Neural cell (in vitro differentiated cells): ENCODE measurements around the gene NOC4L. TPM values are rescaled to one million over a fixed set of nuclear protein-coding genes. Genes with fewer than 3 reads are reported as not detected.

Source experiments
- H2AFZ ChIP-seq: fragments of 200-600, 300-800 bp; sonication (generic), shearing (Covaris generic); 2 replicates; pipeline ENCODE4 v1.6.0; 2014; ENCODE audit warnings: low read depth, mild to moderate bottlenecking, antibody characterized with exemption, low read length, moderate library complexity
- H3F3A ChIP-seq: fragments of 200-600 bp; shearing (Covaris generic); 2 replicates; pipeline ENCODE4 v1.6.1; 2016; ENCODE audit warnings: mild to moderate bottlenecking, moderate library complexity, mixed read lengths, antibody characterized with exemption, low read length; ENCODE audit not compliant: insufficient read depth, poor library complexity, severe bottlenecking
- H3K27ac ChIP-seq: fragments of 200-600, 300-800 bp; sonication (generic), shearing (Covaris generic); 2 replicates; pipeline ENCODE4 v1.5.1; 2014; ENCODE audit warnings: mild to moderate bottlenecking, low read length, moderate library complexity
- H3K27me3 ChIP-seq: fragments of 300-800, 200-600 bp; sonication (generic), shearing (Covaris generic); 2 replicates; pipeline ENCODE4 v1.6.0; 2014; ENCODE audit warnings: mild to moderate bottlenecking, low read depth, low read length, moderate library complexity; ENCODE audit not compliant: insufficient read depth
- H3K36me3 ChIP-seq: fragments of 300-800, 200-600 bp; sonication (generic), shearing (Covaris generic); 2 replicates; pipeline ENCODE4 v1.5.1; 2014; ENCODE audit warnings: mild to moderate bottlenecking, antibody characterized with exemption, low read length, moderate library complexity; ENCODE audit not compliant: insufficient read depth
- H3K4me2 ChIP-seq: fragments of 300-800, 200-600 bp; sonication (generic), shearing (Covaris generic); 2 replicates; pipeline ENCODE4 v1.6.0; 2014; ENCODE audit warnings: mild to moderate bottlenecking, low read length
- H3K4me3 ChIP-seq: fragments of 300-800, 200-600 bp; sonication (generic), shearing (Covaris generic); 2 replicates; pipeline ENCODE4 v1.5.1; 2014; ENCODE audit warnings: mild to moderate bottlenecking, low read length, moderate library complexity
- H3K79me2 ChIP-seq: fragments of 200-600 bp; shearing (Covaris generic); replicated peaks from 2 replicates; pipeline ENCODE4 v1.6.0; 2014; ENCODE audit warnings: mild to moderate bottlenecking, low read length, moderate library complexity; ENCODE audit not compliant: insufficient read depth
- H3K9ac ChIP-seq: fragments of 300-800, 200-600 bp; sonication (generic), shearing (Covaris generic); 2 replicates; pipeline ENCODE4 v1.6.1; 2016; ENCODE audit warnings: mild to moderate bottlenecking, low read length, mixed read lengths
- H3K9me2 ChIP-seq: fragments of 200-600 bp; shearing (Covaris generic); 2 replicates; pipeline ENCODE4 v1.6.1; 2016; ENCODE audit warnings: mild to moderate bottlenecking, low read length, mixed read lengths; ENCODE audit not compliant: insufficient read depth
- H3K9me3 ChIP-seq: fragments of 200-600, 300-800 bp; sonication (generic), shearing (Covaris generic); 2 replicates; pipeline ENCODE4 v1.6.1; 2016; ENCODE audit warnings: mild to moderate bottlenecking, mixed run types, low read length, moderate library complexity, mixed read lengths
- H4K20me1 ChIP-seq: fragments of 200-600 bp; shearing (Covaris generic); 2 replicates; pipeline ENCODE4 v1.6.1; 2016; ENCODE audit warnings: mild to moderate bottlenecking, mixed run types; ENCODE audit not compliant: insufficient read depth
- EP300 ChIP-seq: fragments of 450-650 bp; conservative IDR thresholded peaks from 2 replicates; pipeline ENCODE4 v1.6.1; 2014; ENCODE audit warnings: antibody characterized with exemption, mild to moderate bottlenecking, moderate library complexity; ENCODE audit not compliant: poor library complexity, severe bottlenecking
- EZH2 ChIP-seq: fragments of 200-600, 300-800 bp; shearing (Covaris generic), sonication (generic); IDR thresholded peaks from 2 replicates; pipeline ENCODE4 v1.6.1; 2014; ENCODE audit warnings: antibody characterized with exemption, low read length, borderline replicate concordance, mild to moderate bottlenecking; ENCODE audit not compliant: insufficient read depth, poor library complexity, severe bottlenecking
- MXI1 ChIP-seq: fragments of 450-650 bp; conservative IDR thresholded peaks from 2 replicates; pipeline ENCODE4 v1.6.1; 2014; ENCODE audit warnings: antibody characterized with exemption, mild to moderate bottlenecking; ENCODE audit not compliant: poor library complexity, severe bottlenecking
- POLR2AphosphoS5 ChIP-seq: IDR thresholded peaks from 2 replicates; pipeline ENCODE4 v1.6.1; 2012
- RAD21 ChIP-seq: fragments of 450-650 bp; conservative IDR thresholded peaks from 2 replicates; pipeline ENCODE4 v1.6.1; 2014; ENCODE audit warnings: antibody characterized with exemption, mild to moderate bottlenecking, moderate library complexity
- SMC3 ChIP-seq: fragments of 450-650 bp; conservative IDR thresholded peaks from 2 replicates; pipeline ENCODE4 v1.6.1; 2014; ENCODE audit warnings: antibody characterized with exemption, mild to moderate bottlenecking, moderate library complexity; ENCODE audit not compliant: poor library complexity
- TAF1 ChIP-seq: IDR thresholded peaks from 2 replicates; pipeline ENCODE4 v1.6.1; 2012; ENCODE audit warnings: low read depth
- polyA plus RNA-seq: library from polyadenylated mRNA; depleted of rRNA; stranded (reverse); fragments of >200 nt; gene quantifications from 2 replicates; pipeline ENCODE4 v1.2.3, GENCODE V29; 2014
- TF ChIP-seq, protein P1 (sequence below): IDR thresholded peaks from 2 replicates; pipeline ENCODE4 v1.6.1; 2012; ENCODE audit warnings: borderline replicate concordance
- TF ChIP-seq, protein P2 (sequence below): fragments of 450-650 bp; IDR thresholded peaks from 2 replicates; pipeline ENCODE4 v1.5.1; 2014; ENCODE audit warnings: antibody characterized with exemption, mild to moderate bottlenecking, moderate library complexity; ENCODE audit not compliant: poor library complexity, severe bottlenecking

NOC4L gene
- polyA plus RNA-seq, 1 donor from 2014 or later, result 26.9 TPM

DNA sequence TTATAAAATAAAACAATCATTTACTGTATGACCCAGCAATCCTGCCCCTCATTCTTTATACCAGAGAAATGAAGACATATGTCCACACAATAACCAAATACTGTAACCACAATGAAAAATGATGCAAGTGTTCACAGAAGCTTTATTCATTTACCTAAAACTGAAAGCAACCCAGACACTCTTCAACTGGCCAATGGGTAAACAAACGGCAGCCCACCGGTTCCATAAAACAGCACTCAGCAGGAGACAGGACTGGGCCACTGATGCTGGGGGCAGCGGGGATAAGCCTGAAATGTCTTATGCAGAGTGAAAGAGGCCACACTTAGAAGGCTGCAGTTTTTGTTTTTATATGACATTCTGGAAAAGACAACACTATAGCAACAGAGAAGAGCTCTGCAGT lies 15.2 kb upstream of the NOC4L start:
- no peak for TF ChIP-seq EZH2
- TF ChIP-seq SMC3, result no peak
- TF ChIP-seq MXI1, result no peak
- TF ChIP-seq POLR2AphosphoS5, result no peak
- TF ChIP-seq, protein P1, sequence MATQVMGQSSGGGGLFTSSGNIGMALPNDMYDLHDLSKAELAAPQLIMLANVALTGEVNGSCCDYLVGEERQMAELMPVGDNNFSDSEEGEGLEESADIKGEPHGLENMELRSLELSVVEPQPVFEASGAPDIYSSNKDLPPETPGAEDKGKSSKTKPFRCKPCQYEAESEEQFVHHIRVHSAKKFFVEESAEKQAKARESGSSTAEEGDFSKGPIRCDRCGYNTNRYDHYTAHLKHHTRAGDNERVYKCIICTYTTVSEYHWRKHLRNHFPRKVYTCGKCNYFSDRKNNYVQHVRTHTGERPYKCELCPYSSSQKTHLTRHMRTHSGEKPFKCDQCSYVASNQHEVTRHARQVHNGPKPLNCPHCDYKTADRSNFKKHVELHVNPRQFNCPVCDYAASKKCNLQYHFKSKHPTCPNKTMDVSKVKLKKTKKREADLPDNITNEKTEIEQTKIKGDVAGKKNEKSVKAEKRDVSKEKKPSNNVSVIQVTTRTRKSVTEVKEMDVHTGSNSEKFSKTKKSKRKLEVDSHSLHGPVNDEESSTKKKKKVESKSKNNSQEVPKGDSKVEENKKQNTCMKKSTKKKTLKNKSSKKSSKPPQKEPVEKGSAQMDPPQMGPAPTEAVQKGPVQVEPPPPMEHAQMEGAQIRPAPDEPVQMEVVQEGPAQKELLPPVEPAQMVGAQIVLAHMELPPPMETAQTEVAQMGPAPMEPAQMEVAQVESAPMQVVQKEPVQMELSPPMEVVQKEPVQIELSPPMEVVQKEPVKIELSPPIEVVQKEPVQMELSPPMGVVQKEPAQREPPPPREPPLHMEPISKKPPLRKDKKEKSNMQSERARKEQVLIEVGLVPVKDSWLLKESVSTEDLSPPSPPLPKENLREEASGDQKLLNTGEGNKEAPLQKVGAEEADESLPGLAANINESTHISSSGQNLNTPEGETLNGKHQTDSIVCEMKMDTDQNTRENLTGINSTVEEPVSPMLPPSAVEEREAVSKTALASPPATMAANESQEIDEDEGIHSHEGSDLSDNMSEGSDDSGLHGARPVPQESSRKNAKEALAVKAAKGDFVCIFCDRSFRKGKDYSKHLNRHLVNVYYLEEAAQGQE, result no peak
- TF ChIP-seq, protein P2, sequence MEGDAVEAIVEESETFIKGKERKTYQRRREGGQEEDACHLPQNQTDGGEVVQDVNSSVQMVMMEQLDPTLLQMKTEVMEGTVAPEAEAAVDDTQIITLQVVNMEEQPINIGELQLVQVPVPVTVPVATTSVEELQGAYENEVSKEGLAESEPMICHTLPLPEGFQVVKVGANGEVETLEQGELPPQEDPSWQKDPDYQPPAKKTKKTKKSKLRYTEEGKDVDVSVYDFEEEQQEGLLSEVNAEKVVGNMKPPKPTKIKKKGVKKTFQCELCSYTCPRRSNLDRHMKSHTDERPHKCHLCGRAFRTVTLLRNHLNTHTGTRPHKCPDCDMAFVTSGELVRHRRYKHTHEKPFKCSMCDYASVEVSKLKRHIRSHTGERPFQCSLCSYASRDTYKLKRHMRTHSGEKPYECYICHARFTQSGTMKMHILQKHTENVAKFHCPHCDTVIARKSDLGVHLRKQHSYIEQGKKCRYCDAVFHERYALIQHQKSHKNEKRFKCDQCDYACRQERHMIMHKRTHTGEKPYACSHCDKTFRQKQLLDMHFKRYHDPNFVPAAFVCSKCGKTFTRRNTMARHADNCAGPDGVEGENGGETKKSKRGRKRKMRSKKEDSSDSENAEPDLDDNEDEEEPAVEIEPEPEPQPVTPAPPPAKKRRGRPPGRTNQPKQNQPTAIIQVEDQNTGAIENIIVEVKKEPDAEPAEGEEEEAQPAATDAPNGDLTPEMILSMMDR, result no peak
- TF ChIP-seq RAD21, result no peak
- no peak for TF ChIP-seq TAF1
- no peak for TF ChIP-seq EP300
- Histone ChIP-seq H3K36me3 (peaks cover 14% of the 10 kb centered on the region), H3F3A (no peaks in the 10 kb centered on the region), H3K4me3 (no peak overlapping the region), H3K27me3 (no peaks in the 10 kb centered on the region), H2AFZ (no peak overlapping the region), H3K27ac (no peak overlapping the region), H3K9me3 (peaks cover 6% of the 10 kb centered on the region), H3K4me2 (no peak overlapping the region), H3K79me2 (no peaks in the 10 kb centered on the region), H3K9ac (no peak overlapping the region), H3K9me2 (no peaks in the 10 kb centered on the region), H4K20me1 (no peaks in the 10 kb centered on the region)

DNA sequence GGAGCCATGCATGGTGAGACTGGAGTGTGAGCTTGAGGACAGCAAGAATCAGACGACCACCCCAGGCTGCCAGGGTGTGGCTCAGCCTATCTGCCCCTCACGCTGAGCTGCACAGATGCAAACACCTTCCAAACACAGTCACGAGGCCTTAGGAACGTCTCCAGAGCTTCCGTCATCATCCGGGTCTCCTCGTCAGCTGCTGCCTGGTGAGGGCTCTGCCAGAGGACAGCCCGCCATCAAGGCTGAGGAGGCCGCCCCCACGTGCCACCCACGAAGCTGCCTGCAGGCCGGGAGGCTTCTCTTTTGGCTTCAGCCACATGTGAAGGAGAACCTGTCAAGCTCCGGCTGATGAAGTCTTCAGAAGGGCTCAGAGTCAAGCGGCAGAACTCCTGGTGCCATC lies 13.6 kb upstream of the NOC4L start:
- Histone ChIP-seq H2AFZ (no peak overlapping the region), H3K27me3 (no peaks in the 10 kb centered on the region), H3K4me2 (no peak overlapping the region), H3K79me2 (no peaks in the 10 kb centered on the region), H3K9me2 (no peaks in the 10 kb centered on the region), H3K9ac (no peak overlapping the region), H3K9me3 (peaks cover 6% of the 10 kb centered on the region), H3K27ac (no peak overlapping the region), H3K36me3 (peaks cover 14% of the 10 kb centered on the region), H3F3A (no peaks in the 10 kb centered on the region), H4K20me1 (no peaks in the 10 kb centered on the region), H3K4me3 (no peak overlapping the region)
- TF ChIP-seq RAD21 (no peak), SMC3 (no peak), TAF1 (no peak), EP300 (no peak), POLR2AphosphoS5 (no peak), MXI1 (no peak), EZH2 (no peak)
- TF ChIP-seq, protein P2, result no peak
- TF ChIP-seq, protein P1, result no peak
